ENCODE results near the gene HOXC12. TPM values are rescaled to one million over a fixed set of nuclear protein-coding genes. Genes with fewer than 3 reads are reported as not detected.

HOXC12 gene
- polyA plus RNA-seq, 1 of the 3 experiments (the other 2 are of a cell fraction): not detected

DNA sequence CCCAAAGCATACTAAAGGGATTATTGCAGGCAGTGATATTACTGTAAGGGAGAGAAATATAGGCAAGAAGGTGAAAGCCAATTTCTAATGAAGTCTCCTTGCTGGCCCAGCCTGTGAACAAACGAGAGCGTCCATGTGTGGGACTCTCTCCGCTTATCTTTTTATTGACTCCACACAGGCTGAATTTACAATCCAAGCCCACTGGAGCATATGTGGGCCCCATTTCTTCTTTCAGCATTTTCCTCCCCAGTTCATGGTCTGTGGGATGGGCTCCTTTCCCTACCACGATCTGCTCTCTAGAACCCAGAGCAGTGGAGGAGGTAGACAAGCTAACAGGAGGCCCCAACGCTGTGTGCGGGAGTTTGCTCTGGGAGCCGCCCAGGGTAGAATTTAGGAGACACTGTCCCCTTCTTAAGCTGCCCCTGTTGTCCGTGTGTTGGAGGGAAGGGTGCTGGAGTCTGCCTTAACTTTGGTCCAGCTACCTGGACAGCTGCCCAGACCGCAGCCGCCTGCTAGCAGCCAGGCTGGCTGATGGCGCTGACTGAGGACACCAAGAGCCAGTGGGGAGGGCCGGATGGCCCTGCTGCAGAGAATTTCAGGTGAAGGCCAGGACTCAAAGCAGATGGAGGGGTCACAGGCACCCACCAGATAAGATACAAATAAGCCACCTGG lies 15.0 kb downstream of the HOXC12 start:
- Histone ChIP-seq H4K20me1 (ENCODE audit: insufficient read depth) (peaks cover 13% of the 10 kb centered on the region; the same call in 1 of the 2 replicates), H3K9me3 (no peaks in the 10 kb centered on the region), H2AFZ (ENCODE audit: low read depth) (no peak overlapping the region), H3K4me1 (ENCODE audit: control insufficient read depth in 1 of 2, insufficient read depth in 2 of 2, low read depth in 1 of 2, low read length in 1 of 2) (peaks cover 0 to 2% of the 10 kb centered on the region in 2 experiments; a peak in 1 of 4 replicates), H3K4me2 (no peak overlapping the region), H3K27ac (ENCODE audit: low read depth in 2 of 2, low read length in 1 of 2) (no peak overlapping the region), H3K79me2 (ENCODE audit: insufficient read depth) (no peaks in the 10 kb centered on the region), H3F3A (replicated peaks; ENCODE audit: insufficient read depth) (peaks cover 3% of the 10 kb centered on the region), H3K27me3 (ENCODE audit: insufficient read depth) (peaks cover 100% of the 10 kb centered on the region), H3K9me2 (no peaks in the 10 kb centered on the region), H3K36me3 (replicated peaks in 1 of 2; ENCODE audit: control insufficient read depth in 1 of 2, insufficient read depth in 2 of 2, low read length in 1 of 2) (no peaks in the 10 kb centered on the region), H3K4me3 (ENCODE audit: low read depth in 2 of 2, low read length in 1 of 2) (no peak overlapping the region), H3K9ac (no peak overlapping the region)
- POLR2A ChIA-PET: no interaction called here
- 23% methylated on average over 10 of the region's 12 CpGs for WGBS (ENCODE audit: low lambda C conversion rate)
- no peak for TF ChIP-seq ELF1 (IDR thresholded peaks at IDR 0.05)
- TF ChIP-seq JUND (IDR thresholded peaks at IDR 0.05): no peak
- TF ChIP-seq RAD21 (IDR thresholded peaks at IDR 0.05; ENCODE audit: low read length): no peak
- TF ChIP-seq MXI1 (IDR thresholded peaks at IDR 0.05; ENCODE audit: low read depth, low read length): no peak
- TF ChIP-seq GABPA (IDR thresholded peaks at IDR 0.05; ENCODE audit: low read depth): no peak
- TF ChIP-seq MEF2A (IDR thresholded peaks at IDR 0.05; ENCODE audit: borderline replicate concordance, low read depth): no peak
- CTCF ChIA-PET: interaction anchor here (0.6 to 12.7 kb wide), 5 partner anchors 18 to 247 kb away, joined by 3 to 134 read pairs (median 4); partner anchors contain the start of gene HOXC10
- no peak for DNase-seq

DNA sequence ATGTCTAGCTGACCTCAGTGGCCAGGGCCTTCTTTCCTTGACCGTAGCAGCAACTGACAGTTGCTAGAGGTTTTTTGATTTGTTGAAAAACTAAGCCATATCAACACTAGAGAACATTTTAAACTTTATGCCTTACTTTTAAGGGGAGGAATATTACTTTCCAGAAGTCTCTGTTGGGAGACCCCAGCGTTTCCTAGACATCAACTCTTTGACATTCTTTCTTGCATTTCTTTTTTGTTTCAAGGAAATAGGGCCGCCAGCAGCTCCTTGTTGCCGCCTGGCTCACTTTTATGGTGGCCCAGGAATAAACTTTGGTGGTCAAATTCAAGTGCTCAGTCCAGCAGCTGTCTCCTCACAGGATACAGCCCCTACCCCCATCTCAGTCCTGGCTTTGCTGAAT lies 15.7 kb downstream of the HOXC12 start:
- Histone ChIP-seq H3K9ac (no peak overlapping the region), H3K27me3 (ENCODE audit: insufficient read depth) (peaks cover 100% of the 10 kb centered on the region), H3K4me1 (ENCODE audit: control insufficient read depth in 1 of 2, insufficient read depth in 2 of 2, low read depth in 1 of 2, low read length in 1 of 2) (peaks cover 0 to 2% of the 10 kb centered on the region in 2 experiments; a peak in 1 of 4 replicates), H3K4me3 (ENCODE audit: low read depth in 2 of 2, low read length in 1 of 2) (no peak overlapping the region), H4K20me1 (ENCODE audit: insufficient read depth) (0 out of 2 replicates have a peak, but pooled peaks cover 6% of the 10 kb centered on the region), H3K79me2 (ENCODE audit: insufficient read depth) (no peaks in the 10 kb centered on the region), H3K27ac (ENCODE audit: low read depth in 2 of 2, low read length in 1 of 2) (no peak overlapping the region), H3K9me3 (no peaks in the 10 kb centered on the region), H3F3A (replicated peaks; ENCODE audit: insufficient read depth) (peaks cover 3% of the 10 kb centered on the region), H3K9me2 (no peaks in the 10 kb centered on the region), H3K4me2 (no peak overlapping the region), H3K36me3 (replicated peaks in 1 of 2; ENCODE audit: control insufficient read depth in 1 of 2, insufficient read depth in 2 of 2, low read length in 1 of 2) (no peaks in the 10 kb centered on the region), H2AFZ (ENCODE audit: low read depth) (no peak overlapping the region)
- no peak for TF ChIP-seq RCOR1 (IDR thresholded peaks at IDR 0.05; ENCODE audit: low read length)
- no peak for TF ChIP-seq MAX (IDR thresholded peaks at IDR 0.05; ENCODE audit: low read depth)
- TF ChIP-seq IRF3 (IDR thresholded peaks at IDR 0.05; ENCODE audit: low read depth, low read length): no peak
- no peak for TF ChIP-seq ZBTB33 (IDR thresholded peaks at IDR 0.05; ENCODE audit: borderline replicate concordance, low read depth)
- TF ChIP-seq REST (IDR thresholded peaks at IDR 0.05; ENCODE audit: low read depth, low read length): no peak
- TF ChIP-seq JUND (IDR thresholded peaks at IDR 0.05): no peak
- no peak for TF ChIP-seq GATA2 (CRISPR knock-in tag; IDR thresholded peaks at IDR 0.05)
- TF ChIP-seq SMC3 (IDR thresholded peaks at IDR 0.05; ENCODE audit: low read depth, low read length): no peak
- WGBS (ENCODE audit: low lambda C conversion rate): 17% methylated on average over 4 of the region's 4 CpGs
- POLR2A ChIA-PET: no interaction called here
- no peak for DNase-seq
- CTCF ChIA-PET: interaction anchor here (0.6 to 12.7 kb wide), 4 partner anchors 18 to 246 kb away, joined by 3 to 134 read pairs (median 4); partner anchors contain the start of gene HOXC10
